Measurements from ENCODE around the gene KRTAP10-1. TPM values are rescaled to one million over a fixed set of nuclear protein-coding genes. Genes with fewer than 3 reads are reported as not detected.

The KRTAP10-1 gene
- total RNA-seq, 4 donors from 2014 or later, result not detected

DNA sequence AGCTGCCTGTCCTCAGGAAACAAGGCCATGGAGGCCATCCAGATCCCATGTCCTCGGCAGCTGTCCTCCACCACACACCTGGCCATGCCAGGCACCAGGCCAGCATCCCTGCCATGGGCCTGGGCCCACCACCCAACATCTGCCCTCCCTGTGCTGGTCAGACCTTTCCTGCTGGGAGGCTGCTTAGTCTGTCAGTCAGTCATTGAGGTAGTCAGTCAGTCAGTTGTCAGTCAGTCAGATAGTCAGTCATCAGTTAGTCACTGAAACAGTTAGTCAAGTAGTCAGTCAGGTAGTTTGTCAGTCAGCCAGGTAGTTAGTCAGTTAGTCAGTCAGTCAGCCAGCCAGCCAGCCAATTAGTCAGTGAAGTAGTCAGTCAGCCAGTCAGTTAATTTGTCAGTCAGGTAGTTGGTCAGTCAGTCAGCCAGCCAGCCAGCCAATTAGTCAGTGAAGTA is 17.2 kb downstream of the KRTAP10-1 start:
- TF ChIP-seq CTCF (IDR thresholded peaks at IDR 0.05), result no peak
- TF ChIP-seq POLR2A (IDR thresholded peaks at IDR 0.05; ENCODE audit: low read depth), result no peak
- TF ChIP-seq POLR2AphosphoS5 (IDR thresholded peaks at IDR 0.05), result no peak
- TF ChIP-seq EP300 (IDR thresholded peaks at IDR 0.05), result no peak
- intact Hi-C loops (cut with DNase I), result no loop called here
- no peak for DNase-seq (ENCODE audit: extremely low spot score)
- 100% methylated on average over 1 of the region's 1 CpG for WGBS
- Histone ChIP-seq H3K27me3 (peaks cover 0 to 23% (median 0%) of the 10 kb centered on the region in 4 donors), H3K27ac (replicated peaks in 1 of 4) (no peak overlapping the region), H3K36me3 (no peaks in the 10 kb centered on the region), H3K4me1 (no peaks in the 10 kb centered on the region), H3K4me3 (no peak overlapping the region), H3K9me3 (no peaks in the 10 kb centered on the region)

- Histone ChIP-seq H3K27me3 (peaks cover 0 to 20% (median 0%) of the 10 kb centered on the region in 4 donors), H3K9me3 (no peaks in the 10 kb centered on the region), H3K4me3 (no peak overlapping the region), H3K27ac (replicated peaks in 1 of 4) (no peak overlapping the region), H3K4me1 (no peaks in the 10 kb centered on the region), H3K36me3 (no peaks in the 10 kb centered on the region)
- TF ChIP-seq POLR2A (IDR thresholded peaks at IDR 0.05; ENCODE audit: low read depth), result no peak
- intact Hi-C loops (cut with DNase I), result no loop called here
- WGBS, result 89% methylated on average over 19 of the region's 33 CpGs
- no peak for DNase-seq (ENCODE audit: extremely low spot score)
Measured at GRCh38 chr21:44521928-44522752, 17.9 kb downstream of the KRTAP10-1 start.

GRCh38 chr21:44521301-44521927 is 18.6 kb downstream of the KRTAP10-1 start:
- intact Hi-C loops (cut with DNase I), result no loop called here
- Histone ChIP-seq H3K36me3 (no peaks in the 10 kb centered on the region), H3K4me1 (no peaks in the 10 kb centered on the region), H3K9me3 (no peaks in the 10 kb centered on the region), H3K4me3 (no peak overlapping the region), H3K27me3 (peaks cover 0 to 20% (median 0%) of the 10 kb centered on the region in 4 donors), H3K27ac (replicated peaks in 1 of 4) (no peak overlapping the region)
- TF ChIP-seq EP300 (IDR thresholded peaks at IDR 0.05), result no peak
- TF ChIP-seq CTCF (IDR thresholded peaks at IDR 0.05), result no peak
- TF ChIP-seq POLR2AphosphoS5 (IDR thresholded peaks at IDR 0.05), result no peak
- no peak for TF ChIP-seq POLR2A (IDR thresholded peaks at IDR 0.05; ENCODE audit: low read depth)
- 75% methylated on average over 16 of the region's 22 CpGs for WGBS
- DNase-seq (ENCODE audit: extremely low spot score), result no peak

DNA sequence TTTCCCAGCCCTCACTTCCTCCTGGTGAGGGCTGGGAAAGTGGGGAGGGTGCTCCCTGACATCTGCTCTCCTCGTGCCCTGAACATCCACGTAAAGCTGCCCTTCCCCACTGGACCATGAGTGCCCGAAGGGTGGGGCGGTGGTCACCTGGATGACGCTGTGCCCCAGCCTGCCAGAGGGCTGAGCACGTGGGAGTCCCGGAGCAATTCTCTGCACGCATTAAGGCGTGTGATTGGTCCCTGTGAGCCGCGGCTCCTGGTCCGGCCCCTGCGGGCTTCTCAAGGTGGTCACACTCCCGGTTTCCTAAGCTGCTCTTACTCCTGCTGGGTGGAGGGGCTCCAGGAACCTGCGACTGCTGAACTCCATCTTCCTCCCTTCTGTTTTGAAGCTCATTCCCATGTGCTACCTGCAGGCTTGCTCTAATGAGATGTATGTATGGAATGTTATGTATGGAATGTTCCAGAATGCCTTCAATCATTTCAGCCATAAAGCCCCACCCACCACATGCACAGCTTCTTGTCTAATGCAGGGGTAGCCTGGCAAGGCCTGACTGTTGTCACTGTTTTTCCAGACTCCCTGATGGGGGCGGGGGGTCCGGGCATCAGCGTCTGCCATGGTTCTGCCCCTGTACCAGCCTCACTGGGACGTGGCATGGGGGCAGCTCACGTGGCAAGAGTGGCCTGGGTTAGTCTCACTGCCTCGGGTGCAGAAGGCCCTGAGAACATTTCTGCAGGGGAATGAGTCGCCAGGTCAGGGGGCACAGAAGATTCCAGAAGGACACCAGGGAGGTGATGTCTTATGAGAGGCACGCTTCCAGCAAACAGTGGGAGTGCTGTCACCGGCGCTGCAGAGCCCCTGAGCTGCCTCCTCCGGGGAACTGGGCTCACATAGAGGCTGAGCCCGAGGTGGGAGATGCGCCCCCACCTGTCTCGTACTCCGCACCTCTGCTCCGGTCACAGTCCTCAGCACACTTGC is 19.4 kb downstream of the KRTAP10-1 start:
- DNase-seq (ENCODE audit: extremely low spot score), result no peak

More for the DNA sequence above, 19.4 kb downstream of the KRTAP10-1 start:
- Histone ChIP-seq H3K4me1 (no peaks in the 10 kb centered on the region), H3K9me3 (no peaks in the 10 kb centered on the region), H3K4me3 (no peak overlapping the region), H3K27ac (replicated peaks in 1 of 4) (no peak overlapping the region), H3K36me3 (no peaks in the 10 kb centered on the region), H3K27me3 (peaks cover 0 to 20% (median 0%) of the 10 kb centered on the region in 4 donors)
- no peak for TF ChIP-seq POLR2A (IDR thresholded peaks at IDR 0.05; ENCODE audit: low read depth)
- no peak for TF ChIP-seq POLR2AphosphoS5 (IDR thresholded peaks at IDR 0.05)
- no peak for TF ChIP-seq EP300 (IDR thresholded peaks at IDR 0.05)
- TF ChIP-seq CTCF (IDR thresholded peaks at IDR 0.05), result no peak
- intact Hi-C loops (cut with DNase I), result no loop called here
- 89% methylated on average over 25 of the region's 31 CpGs for WGBS
